HCT116 (cell line): ENCODE data around the gene LRBA. TPM values are rescaled to one million over a fixed set of nuclear protein-coding genes. Genes with fewer than 3 reads are reported as not detected.

Experiments used
- ATAC-seq: fragments of 200-7000 bp; cut with Tn5 transposase; 2 replicates; pipeline ENCODE4 v1.9.1; 2020; ENCODE audit warnings: mild to moderate bottlenecking, moderate library complexity
- BruUV-seq: library from RNA; stranded (reverse); fragments of 400-500 nt; replicated peaks from 2 replicates; lab custom pipeline; 2021; lab: Mats Ljungman, UMichigan
- CTCF ChIA-PET: fragments of 300-600 bp; sonication (Branson Sonifier 250); formaldehyde crosslinking; loops from one replicate; lab custom pipeline; 2021; ENCODE audit warnings: antibody characterized with exemption; lab: Charles Lee
- POLR2A ChIA-PET: fragments of 300-600, 350-600 bp; sonication (Branson Sonifier 250); formaldehyde crosslinking; loops from one replicate; lab custom pipeline; 2021; ENCODE audit warnings: antibody characterized with exemption; lab: Charles Lee
- RAD21 ChIA-PET, 2 experiments: fragments of 300-600 bp; sonication (Branson Sonifier 250); formaldehyde crosslinking; loops; one replicate each; lab custom pipeline; 2023; ENCODE audit warnings: low total read pairs in 2 of 2; ENCODE audit not compliant: uncharacterized antibody in 2 of 2, unreplicated experiment in 2 of 2, low non-redundant PET in 1 of 2; lab: Charles Lee
- DNase-seq: peaks from one replicate; pipeline ENCODE4 v3.0.0-alpha.2; 2010; ENCODE audit warnings: low read depth, low spot score
- H2AFZ ChIP-seq: fragments of 200-600 bp; shearing (Covaris generic), sonication (generic); 2 replicates; pipeline ENCODE4 v1.6.1; 2017; ENCODE audit warnings: low read depth, mixed run types, mixed read lengths, antibody characterized with exemption, low read length; ENCODE audit not compliant: poor library complexity, severe bottlenecking
- H3K27ac ChIP-seq: 2 replicates; pipeline ENCODE4 v1.5.1; 2012; ENCODE audit warnings: low read depth, low read length
- H3K27me3 ChIP-seq: fragments of 200-600 bp; sonication (generic); 2 replicates; pipeline ENCODE4 v1.6.1; 2016; ENCODE audit warnings: mixed run types, low read length, mixed read lengths; ENCODE audit not compliant: insufficient read depth
- H3K36me3 ChIP-seq, 2 experiments: fragments of 200-500 bp in 1 of 2; fragments of 200-600 bp in 1 of 2; sonication (Bioruptor generic) in 1 of 2; sonication (generic) in 1 of 2; 2 replicates each; pipeline versions ENCODE4 v1.5.1 to v1.6.1; 2014 to 2016; ENCODE audit warnings: low read length in 2 of 2, inconsistent platforms in 1 of 2, mixed read lengths in 1 of 2, mixed run types in 1 of 2; ENCODE audit not compliant: insufficient read depth in 2 of 2, control insufficient read depth in 1 of 2
- H3K4me1 ChIP-seq, 2 experiments: fragments of 200-600 bp in 1 of 2; sonication (generic) in 1 of 2; 2 replicates each; pipeline versions ENCODE4 v1.5.1 to v1.6.1; 2012 to 2017; ENCODE audit warnings: low read length in 2 of 2, inconsistent platforms in 1 of 2, mild to moderate bottlenecking in 1 of 2, mixed read lengths in 1 of 2, mixed run types in 1 of 2, moderate library complexity in 1 of 2; ENCODE audit not compliant: insufficient read depth in 2 of 2, control insufficient read depth in 1 of 2
- H3K4me2 ChIP-seq: fragments of 200-600 bp; sonication (generic); 2 replicates; pipeline ENCODE4 v1.6.1; 2017; ENCODE audit warnings: mixed run types, low read length, mixed read lengths
- H3K4me3 ChIP-seq, 2 experiments: fragments of 200-600 bp in 1 of 2; sonication (generic) in 1 of 2; replicated peaks in 1 of 2; 2 replicates each; pipeline ENCODE4 v1.5.1; 2011 to 2016; ENCODE audit warnings: low read length in 2 of 2, control low read depth in 1 of 2, low read depth in 1 of 2, mild to moderate bottlenecking in 1 of 2, mixed read lengths in 1 of 2, mixed run types in 1 of 2
- H3K79me2 ChIP-seq: fragments of 200-600 bp; sonication (generic); 2 replicates; pipeline ENCODE4 v1.6.1; 2017; ENCODE audit warnings: mild to moderate bottlenecking, mixed run types, low read length, moderate library complexity, mixed read lengths; ENCODE audit not compliant: insufficient read depth
- H3K9ac ChIP-seq: fragments of 200-600 bp; sonication (generic); 2 replicates; pipeline ENCODE4 v1.6.1; 2016; ENCODE audit warnings: low read length, mixed read lengths
- H3K9me2 ChIP-seq: fragments of 200-600 bp; sonication (generic), shearing (Covaris generic); 2 replicates; pipeline ENCODE4 v1.6.1; 2017; ENCODE audit warnings: mixed run types, mild to moderate bottlenecking, moderate library complexity; ENCODE audit not compliant: insufficient read depth
- H3K9me3 ChIP-seq, 2 experiments: fragments of 200-500 bp in 1 of 2; fragments of 200-600 bp in 1 of 2; sonication (Bioruptor generic) in 1 of 2; sonication (generic) in 1 of 2; 2 replicates each; pipeline ENCODE4 v1.6.1; 2014 to 2017; ENCODE audit warnings: low read length in 2 of 2, mixed read lengths in 2 of 2, inconsistent platforms in 1 of 2, low read depth in 1 of 2, mild to moderate bottlenecking in 1 of 2, mixed run types in 1 of 2, moderate library complexity in 1 of 2; ENCODE audit not compliant: control insufficient read depth in 1 of 2, insufficient read depth in 1 of 2
- H4K20me1 ChIP-seq: fragments of 200-600 bp; sonication (generic), shearing (Covaris generic); 2 replicates; pipeline ENCODE4 v1.6.1; 2017; ENCODE audit warnings: mixed run types, mild to moderate bottlenecking, moderate library complexity; ENCODE audit not compliant: insufficient read depth
- EGR1 ChIP-seq: IDR thresholded peaks from 2 replicates; pipeline ENCODE4 v1.6.1; 2012; ENCODE audit warnings: low read depth
- JUND ChIP-seq: IDR thresholded peaks from 2 replicates; pipeline ENCODE4 v1.6.1; 2012
- POLR2A ChIP-seq: IDR thresholded peaks from 2 replicates; pipeline ENCODE4 v1.7.0; 2011; ENCODE audit warnings: borderline replicate concordance; ENCODE audit not compliant: insufficient read depth, insufficient read length; ENCODE audit errors: extremely low read depth
- SIN3A ChIP-seq: IDR thresholded peaks from 2 replicates; pipeline ENCODE4 v1.6.1; 2012; ENCODE audit warnings: low read depth
- SRF ChIP-seq: IDR thresholded peaks from 2 replicates; pipeline ENCODE4 v1.6.1; 2012; ENCODE audit warnings: low read depth
- YY1 ChIP-seq: IDR thresholded peaks from 2 replicates; pipeline ENCODE4 v1.6.1; 2011; ENCODE audit warnings: low read length, low read depth, moderate library complexity, mild to moderate bottlenecking; ENCODE audit not compliant: insufficient replicate concordance; ENCODE audit errors: extremely low read depth
- ZFX ChIP-seq: fragments of 450-650 bp; IDR thresholded peaks from 2 replicates; pipeline ENCODE4 v1.6.1; 2017
- intact Hi-C: fragments of 100-400 bp; cut with micrococcal nuclease; formaldehyde crosslinking; loops from 2 replicates; pipeline ENCODE4 v1.10.0; 2022
- total RNA-seq: library from RNA; stranded (reverse); gene quantifications from one replicate; pipeline ENCODE4 v1.2.1, GENCODE V29; 2021; ENCODE audit not compliant: unreplicated experiment
- TF ChIP-seq, protein P1 (sequence below): IDR thresholded peaks from 2 replicates; pipeline ENCODE4 v1.6.1; 2011; ENCODE audit warnings: mild to moderate bottlenecking, low read length, moderate library complexity; ENCODE audit not compliant: insufficient replicate concordance; ENCODE audit errors: extremely low read depth

LRBA gene
- total RNA-seq, 1 experiment from 2014 or later = 79.8 TPM

GRCh38 chr4:150939530-150939929 is 75.6 kb downstream of the LRBA start:
- CTCF ChIA-PET = no interaction called here
- TF ChIP-seq, protein P1, sequence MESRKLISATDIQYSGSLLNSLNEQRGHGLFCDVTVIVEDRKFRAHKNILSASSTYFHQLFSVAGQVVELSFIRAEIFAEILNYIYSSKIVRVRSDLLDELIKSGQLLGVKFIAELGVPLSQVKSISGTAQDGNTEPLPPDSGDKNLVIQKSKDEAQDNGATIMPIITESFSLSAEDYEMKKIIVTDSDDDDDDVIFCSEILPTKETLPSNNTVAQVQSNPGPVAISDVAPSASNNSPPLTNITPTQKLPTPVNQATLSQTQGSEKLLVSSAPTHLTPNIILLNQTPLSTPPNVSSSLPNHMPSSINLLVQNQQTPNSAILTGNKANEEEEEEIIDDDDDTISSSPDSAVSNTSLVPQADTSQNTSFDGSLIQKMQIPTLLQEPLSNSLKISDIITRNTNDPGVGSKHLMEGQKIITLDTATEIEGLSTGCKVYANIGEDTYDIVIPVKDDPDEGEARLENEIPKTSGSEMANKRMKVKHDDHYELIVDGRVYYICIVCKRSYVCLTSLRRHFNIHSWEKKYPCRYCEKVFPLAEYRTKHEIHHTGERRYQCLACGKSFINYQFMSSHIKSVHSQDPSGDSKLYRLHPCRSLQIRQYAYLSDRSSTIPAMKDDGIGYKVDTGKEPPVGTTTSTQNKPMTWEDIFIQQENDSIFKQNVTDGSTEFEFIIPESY = no peak
- no peak for TF ChIP-seq SIN3A
- TF ChIP-seq ZFX = no peak
- no peak for TF ChIP-seq JUND
- no peak overlapping the region for H3K9ac ChIP-seq
- RAD21 ChIA-PET = no interaction called here
- no peaks in the 10 kb centered on the region for H3K27me3 ChIP-seq
- DNase-seq = no peak
- H4K20me1 ChIP-seq = 0 out of 2 replicates have a peak, but pooled peaks cover 8% of the 10 kb centered on the region
- no peaks in the 10 kb centered on the region for H3K36me3 ChIP-seq
- BruUV-seq = no TSS peak
- no peak for ATAC-seq
- H3K4me1 ChIP-seq = peaks cover 13 to 14% of the 10 kb centered on the region in 2 experiments
- H3K79me2 ChIP-seq = peaks cover 90% of the 10 kb centered on the region
- POLR2A ChIA-PET = no interaction called here
- H3K9me2 ChIP-seq = no peaks in the 10 kb centered on the region
- H3K4me2 ChIP-seq = no peak overlapping the region
- intact Hi-C loops = no loop called here
- no peaks in the 10 kb centered on the region for H3K9me3 ChIP-seq
- no peak overlapping the region for H3K27ac ChIP-seq
- no peak overlapping the region for H3K4me3 ChIP-seq
- no peak overlapping the region for H2AFZ ChIP-seq

DNA sequence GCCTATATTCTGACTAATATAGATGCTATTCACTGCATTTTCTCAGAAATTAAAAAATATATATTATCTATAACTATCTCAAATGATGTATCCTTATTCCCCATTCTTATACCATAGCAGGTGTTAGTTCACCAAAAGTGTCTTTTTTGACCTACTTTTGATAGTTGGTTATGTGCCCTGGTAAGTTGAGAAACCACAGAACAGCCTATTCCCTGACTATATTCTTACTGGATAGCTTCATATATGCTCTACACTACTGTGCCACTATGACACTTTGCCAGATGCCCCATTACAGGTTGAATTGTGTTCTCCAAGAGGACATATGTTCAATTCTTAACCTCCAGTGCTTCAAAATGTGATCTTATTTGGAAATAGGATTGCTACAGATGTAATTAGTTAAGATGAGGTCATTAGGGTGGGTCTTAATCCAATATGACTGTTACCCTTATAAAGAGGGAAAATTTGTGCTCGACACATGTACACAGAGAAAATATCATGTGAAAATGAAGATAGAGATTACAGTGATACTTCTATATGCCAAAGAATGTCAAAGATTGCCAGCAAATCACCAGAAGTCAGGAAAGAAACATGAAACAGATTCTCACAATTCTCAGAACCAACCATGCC is 76.1 kb downstream of the LRBA start:
- no peaks in the 10 kb centered on the region for H3K9me2 ChIP-seq
- intact Hi-C loops = no loop called here
- H3K4me2 ChIP-seq = no peak overlapping the region
- ChIA-PET POLR2A (no interaction called here), CTCF (no interaction called here), RAD21 (no interaction called here)
- H2AFZ ChIP-seq = no peak overlapping the region
- no peak for TF ChIP-seq YY1
- TF ChIP-seq SRF = no peak
- no peak for TF ChIP-seq EGR1
- no peak for TF ChIP-seq POLR2A
- peaks cover 90% of the 10 kb centered on the region for H3K79me2 ChIP-seq
- DNase-seq (no peak), ATAC-seq (no peak)
- H3K9ac ChIP-seq = no peak overlapping the region
- H3K36me3 ChIP-seq = no peaks in the 10 kb centered on the region
- no peaks in the 10 kb centered on the region for H3K9me3 ChIP-seq
- BruUV-seq = no TSS peak
- peaks cover 13 to 14% of the 10 kb centered on the region in 2 experiments for H3K4me1 ChIP-seq
- H3K27ac ChIP-seq = no peak overlapping the region
- H3K4me3 ChIP-seq = no peak overlapping the region
- H4K20me1 ChIP-seq = 0 out of 2 replicates have a peak, but pooled peaks cover 7% of the 10 kb centered on the region
- no peaks in the 10 kb centered on the region for H3K27me3 ChIP-seq
